Activated CD4-positive, alpha-beta T cell treated with anti-CD3 and anti-CD28 coated beads, Interleukin-2, amount 50 U/mL, for 16 hours (primary cell): ENCODE data around the gene RHOD.
A peak's percentile ranks its signal among the peaks of the same experiment; 100 is the strongest.

ENCODE experiments used
- DNase-seq: peaks from one replicate; pipeline ENCODE4 v3.0.0-alpha.2; 2020

Gene RHOD

DNA sequence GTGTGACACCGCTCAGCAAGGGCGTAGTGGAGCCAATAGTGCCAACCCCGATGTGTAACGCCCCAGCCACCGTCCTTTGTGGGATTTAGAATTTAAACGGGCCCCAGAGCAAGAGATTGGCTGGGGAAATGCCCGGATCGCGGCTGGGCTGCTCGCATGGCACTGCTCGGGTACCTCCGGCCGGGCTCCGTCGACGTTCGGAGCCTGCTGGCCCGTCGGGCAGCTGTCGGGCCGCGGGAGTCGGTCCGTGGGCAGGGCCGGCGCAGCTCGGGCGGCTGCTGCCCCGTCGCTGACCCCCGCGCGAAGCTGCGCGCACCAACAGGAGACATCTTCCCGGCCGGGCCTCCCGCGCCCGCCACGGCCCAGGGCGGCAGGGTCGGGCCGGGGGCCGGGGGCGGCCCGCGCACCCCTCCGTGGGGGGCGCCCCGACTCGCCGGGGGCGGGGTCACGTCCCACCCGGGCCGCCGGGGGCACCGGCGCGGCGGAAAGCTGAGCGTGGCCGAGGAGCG is 61.1 kb downstream of the RHOD start:
- DNase-seq, result peak; percentile 48

DNA sequence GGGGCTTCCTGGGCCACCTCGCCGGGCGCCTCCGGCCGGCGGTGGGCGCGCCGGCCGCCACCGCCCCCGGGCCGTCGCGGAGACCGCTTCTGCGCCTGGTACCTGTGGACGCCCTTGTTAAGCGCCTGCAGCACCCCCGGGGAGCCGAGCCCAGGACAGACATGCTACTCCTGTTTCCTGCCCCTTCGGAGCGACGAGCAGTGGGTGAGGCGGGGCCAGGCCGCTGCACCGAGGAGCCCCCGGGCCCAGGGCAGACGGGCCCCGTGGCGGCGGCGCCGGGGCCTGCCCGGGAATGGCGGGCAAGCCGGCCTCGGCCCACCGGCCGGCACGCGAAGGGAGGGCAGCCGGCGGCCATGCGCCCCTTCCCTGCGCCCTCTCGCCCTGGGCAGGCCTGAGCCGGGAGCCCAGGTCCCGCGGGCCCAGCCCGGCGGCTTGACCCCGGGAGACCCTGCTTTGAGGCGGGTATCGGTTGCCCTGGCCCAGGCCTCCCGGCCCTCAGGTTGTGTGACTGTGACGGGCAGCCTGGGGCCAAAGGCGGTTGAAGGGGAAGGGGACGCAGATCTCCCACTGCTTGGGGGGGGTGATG is 61.6 kb downstream of the RHOD start:
- DNase-seq, result peak; percentile 43

DNA sequence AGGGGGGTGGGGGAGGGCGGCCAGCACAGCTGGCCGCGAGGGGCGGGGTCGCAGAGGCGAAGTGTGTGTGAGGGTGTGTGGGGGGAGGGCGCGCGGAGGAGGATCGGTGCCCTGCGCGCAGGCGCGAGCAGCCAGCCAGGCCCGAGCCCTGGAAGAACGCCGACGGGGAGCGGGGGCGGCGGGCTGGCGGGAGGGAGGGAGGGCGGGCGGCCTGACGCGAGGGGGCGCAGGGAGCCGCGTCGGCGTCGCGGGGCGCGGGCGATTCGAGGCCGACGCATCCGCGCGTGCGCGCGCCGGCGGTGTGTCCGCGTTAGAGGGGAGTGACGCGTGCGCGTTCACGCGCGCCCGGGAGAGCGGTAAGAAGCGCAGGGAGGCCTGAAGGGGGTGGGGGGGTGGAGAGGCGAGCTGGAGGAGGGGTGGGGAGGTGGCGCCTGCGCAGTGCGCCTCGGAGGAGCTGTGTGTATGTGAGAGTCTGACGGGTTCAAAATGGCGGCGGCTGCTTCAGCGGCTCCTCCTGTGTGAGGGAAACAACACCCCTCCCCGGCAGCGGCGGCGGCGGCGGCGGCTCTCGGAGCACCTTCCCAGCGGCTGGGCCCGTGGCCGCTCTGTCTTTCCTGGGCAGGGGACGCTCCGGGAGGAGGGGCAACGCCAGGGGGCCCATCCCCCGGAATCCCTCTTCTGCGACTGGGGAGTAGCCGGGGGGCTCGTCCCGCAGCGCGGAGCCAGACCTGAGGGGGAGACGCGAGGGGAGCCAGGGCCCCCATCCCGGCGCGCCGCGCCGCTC is 62.3 kb downstream of the RHOD start, which contains the start of gene KDM2A:
Gene KDM2A (plus strand): TSS at position 463 of the 784 bp plus-strand sequence. CDS start 2,054 bp downstream, outside the sequence.
- DNase-seq, result peak; percentile 99

DNA sequence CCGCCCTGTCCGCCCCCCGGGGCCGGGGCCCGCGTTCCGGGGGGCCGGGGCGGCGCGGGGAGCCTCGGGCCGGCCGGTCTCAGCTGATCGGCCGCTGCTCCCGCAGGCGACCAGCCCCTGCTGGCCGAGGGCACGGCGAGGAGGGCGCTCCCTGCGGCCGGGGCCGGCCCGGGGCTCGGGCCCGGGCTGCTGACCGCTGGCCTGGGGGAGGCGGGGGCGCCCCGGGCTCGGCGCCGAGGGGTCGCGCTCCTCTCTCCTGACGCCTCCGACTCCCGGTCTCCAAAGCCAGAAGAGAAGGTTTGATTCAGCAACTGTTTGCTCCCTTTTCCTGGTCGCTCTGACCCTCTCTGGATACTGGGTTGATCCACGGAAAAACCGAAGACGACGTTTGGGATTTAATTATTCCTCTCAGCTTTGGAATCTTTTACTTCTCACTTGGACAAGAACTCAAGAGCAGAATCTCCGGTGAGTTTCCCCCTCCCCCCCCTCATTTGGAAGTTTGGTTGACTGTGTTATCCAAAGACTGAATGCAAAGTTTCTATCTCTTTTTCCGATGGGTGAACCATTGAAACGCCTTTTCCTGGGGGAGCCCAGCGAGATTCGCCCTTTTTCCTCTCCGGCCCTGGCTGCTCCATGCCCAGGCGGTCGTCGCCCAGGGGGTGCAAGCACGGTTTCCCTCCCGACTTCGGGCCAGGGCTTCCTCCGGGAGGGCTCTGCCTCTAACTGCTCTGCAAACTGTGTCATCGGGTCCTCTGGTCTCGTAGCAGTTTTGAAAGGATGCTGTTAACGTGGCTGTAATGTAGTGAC is 63.1 kb downstream of the RHOD start:
- peak; percentile 39 for DNase-seq

DNA sequence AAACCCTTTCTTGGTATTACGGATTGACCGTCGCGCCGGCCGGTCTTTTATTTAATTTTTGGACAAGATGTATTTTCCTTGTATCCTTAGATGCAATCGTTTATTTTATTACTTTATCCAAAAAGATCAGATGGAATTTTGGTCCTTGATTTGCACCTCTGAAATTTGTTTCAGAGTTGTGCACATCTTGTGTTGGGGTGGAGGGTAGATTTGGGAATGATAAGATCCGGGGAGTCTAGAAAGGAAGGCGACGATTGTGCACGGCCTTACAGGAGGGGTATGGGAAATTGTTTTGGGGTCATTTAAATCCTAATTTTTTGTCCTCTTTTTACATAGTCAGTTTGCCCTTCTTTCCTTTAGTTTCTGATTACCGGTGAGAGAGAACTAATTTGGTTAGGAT is 63.8 kb downstream of the RHOD start:
- DNase-seq, result no peak

DNA sequence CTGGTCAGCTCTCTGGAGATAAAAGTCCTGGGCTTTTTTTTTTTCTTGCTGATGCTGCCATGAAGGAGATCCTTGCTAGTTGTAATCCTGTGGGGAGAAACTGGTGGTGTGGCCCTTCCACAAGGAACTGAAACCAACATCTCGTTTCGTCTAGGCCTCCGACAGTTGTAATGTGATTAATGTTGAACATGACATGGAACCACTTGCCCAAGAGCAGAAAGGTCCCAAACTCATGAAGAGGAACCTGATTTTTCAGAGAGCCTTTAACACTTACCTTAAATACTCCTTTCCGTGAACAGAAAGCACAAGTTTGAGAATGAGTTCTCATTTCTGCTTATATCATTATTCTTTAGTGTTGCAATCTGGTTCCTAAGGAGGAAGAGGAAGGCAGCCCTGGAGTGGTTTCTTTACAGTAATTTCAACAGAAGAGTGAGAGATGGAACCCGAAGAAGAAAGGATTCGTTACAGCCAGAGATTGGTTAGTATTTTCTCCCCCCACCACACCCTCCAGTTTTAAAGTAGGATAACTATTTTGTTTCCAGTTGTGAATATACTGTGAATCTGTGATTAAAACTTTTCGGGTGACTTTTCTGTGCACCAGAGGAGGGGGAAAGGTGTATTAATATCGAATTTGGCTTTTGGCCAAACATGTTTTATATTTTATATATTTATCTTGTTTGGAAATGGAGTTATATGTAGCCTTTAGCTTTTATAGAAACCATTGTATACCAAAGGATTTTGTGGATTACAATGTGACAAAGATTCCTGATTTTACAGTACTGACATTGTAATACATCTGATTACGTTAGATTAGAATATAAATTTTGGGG is 64.4 kb downstream of the RHOD start:
- DNase-seq, result peak; percentile 36
